Fibroblast of upper back skin (primary cell): ENCODE data around the gene USP13.
"Not testable (repeated sequence)": the region's sequence is repeated elsewhere in the genome, so short reads cannot be mapped to it uniquely, and the experiment has no call there.

Experiments used
- DNase-seq: peaks from one replicate; pipeline ENCODE4 v3.0.0-alpha.2; 2013

The USP13 gene

GRCh38 chr3:179652447-179653095 is at the start of gene USP13:
TSS of gene USP13 (plus strand) at chr3:179653040. CDS start at chr3:179653226, 186 bp downstream.
- peak; percentile 84 for DNase-seq

- DNase-seq: no peak
Measured at GRCh38 chr3:179603321-179603720, 49.5 kb upstream of the USP13 start.

GRCh38 chr3:179603831-179604230 is 49.0 kb upstream of the USP13 start:
- no peak for DNase-seq

- DNase-seq: peak; percentile 96
Measured at GRCh38 chr3:179604321-179605078, 48.3 kb upstream of the USP13 start, which contains the start of the genes MRPL47 and NDUFB5. TSS of gene MRPL47 (minus strand) at chr3:179604638. CDS start at chr3:179604624, 14 bp downstream. TSS of gene NDUFB5 (plus strand) at chr3:179604794. CDS start at chr3:179604816, 22 bp downstream.

GRCh38 chr3:179606534-179607085 is 46.2 kb upstream of the USP13 start:
- DNase-seq: no peak

- DNase-seq: no peak
Measured at GRCh38 chr3:179608931-179609720, 43.7 kb upstream of the USP13 start.

- no peak for DNase-seq
Measured at GRCh38 chr3:179610066-179610465, 42.8 kb upstream of the USP13 start.

GRCh38 chr3:179613807-179614206 is 39.0 kb upstream of the USP13 start:
- peak; percentile 69 for DNase-seq

- DNase-seq: peak; percentile 18
Measured at GRCh38 chr3:179615458-179616173, 37.2 kb upstream of the USP13 start.

GRCh38 chr3:179622023-179622422 is 30.8 kb upstream of the USP13 start:
- no peak for DNase-seq

GRCh38 chr3:179624451-179624850 is 28.4 kb upstream of the USP13 start:
- DNase-seq: peak; percentile 50

GRCh38 chr3:179630753-179631451 is 21.9 kb upstream of the USP13 start:
- no peak for DNase-seq

- no peak for DNase-seq
Measured at GRCh38 chr3:179640469-179640868, 12.4 kb upstream of the USP13 start.

GRCh38 chr3:179642871-179643270 is 10.0 kb upstream of the USP13 start:
- no peak for DNase-seq

GRCh38 chr3:179643837-179644236 is 9.0 kb upstream of the USP13 start:
- not testable (repeated sequence) for DNase-seq

GRCh38 chr3:179646177-179646576 is 6.7 kb upstream of the USP13 start:
- DNase-seq: no peak

- no peak for DNase-seq
Measured at GRCh38 chr3:179651687-179652446, 973 bp upstream of the USP13 start.

- DNase-seq: peak; percentile 78
Measured at GRCh38 chr3:179653096-179653797, 407 bp downstream of the USP13 start.

- no peak for DNase-seq
Measured at GRCh38 chr3:179655236-179655635, 2.4 kb downstream of the USP13 start.

GRCh38 chr3:179658606-179659005 is 5.8 kb downstream of the USP13 start:
- no peak for DNase-seq
